Breast epithelium (tissue), 4 donors: Measurements from ENCODE around the gene HIP1. TPM values are rescaled to one million over a fixed set of nuclear protein-coding genes. Genes with fewer than 3 reads are reported as not detected.

Experiments
- DNase-seq, 2 donors: peaks; one replicate each; pipeline ENCODE4 v3.0.0-alpha.2; 2019; ENCODE audit warnings: low spot score in 2 of 2
- H3K27ac ChIP-seq, 2 donors: fragments of 200-600 bp; sonication (generic) in 1 of 2; one replicate each; pipeline ENCODE4 v1.5.1; 2016 to 2019; ENCODE audit warnings: mild to moderate bottlenecking in 1 of 2
- H3K27me3 ChIP-seq, 2 donors: fragments of 200-600 bp; sonication (generic) in 1 of 2; one replicate each; pipeline versions ENCODE4 v1.5.1 to v1.6.0; 2017 to 2019; ENCODE audit warnings: control low read depth in 1 of 2, mild to moderate bottlenecking in 1 of 2
- H3K36me3 ChIP-seq: fragments of 200-600 bp; one replicate; pipeline ENCODE4 v1.5.1; 2019
- H3K4me1 ChIP-seq, 2 donors: fragments of 200-600 bp; sonication (generic); one replicate each; pipeline ENCODE4 v1.5.1; 2016 to 2019; ENCODE audit warnings: control low read depth in 1 of 2
- H3K4me3 ChIP-seq, 3 donors: fragments of 200-600 bp; sonication (generic); 1 replicate in 2 of 3; 2 replicates in 1 of 3; pipeline ENCODE4 v1.5.1; 2016 to 2019; ENCODE audit warnings: mild to moderate bottlenecking in 3 of 3, moderate library complexity in 2 of 3
- H3K9me3 ChIP-seq, 2 donors: fragments of 200-600 bp; sonication (generic) in 1 of 2; one replicate each; pipeline ENCODE4 v1.5.1; 2016 to 2019; ENCODE audit warnings: control low read depth in 1 of 2
- POLR2A ChIP-seq: fragments of 450-650 bp; IDR thresholded peaks from one replicate; pipeline ENCODE4 v1.6.1; 2016; ENCODE audit warnings: antibody characterized with exemption, mild to moderate bottlenecking, moderate library complexity
- POLR2AphosphoS5 ChIP-seq, 3 donors: sonication (generic); formaldehyde crosslinking; IDR thresholded peaks; one replicate each; pipeline ENCODE4 v1.6.1; 2017; ENCODE audit warnings: antibody characterized with exemption in 3 of 3
- intact Hi-C: fragments of 100-400 bp; cut with DNase I; formaldehyde crosslinking; loops from one replicate; pipeline ENCODE4 v1.15.1; 2023; ENCODE audit warnings: low total_unique reads
- total RNA-seq, 3 donors: library from RNA; depleted of rRNA; stranded (reverse); fragments of >200 nt; gene quantifications; one replicate each; pipeline ENCODE4 v1.1.0, GENCODE V29; 2016
- TF ChIP-seq, protein P1 (sequence below), 3 donors: fragments of 450-650 bp; IDR thresholded peaks; one replicate each; pipeline ENCODE4 v1.5.1; 2016 to 2017; ENCODE audit warnings: antibody characterized with exemption in 3 of 3, mild to moderate bottlenecking in 3 of 3, moderate library complexity in 3 of 3

HIP1 gene
- total RNA-seq, 3 donors from 2014 or later, result 20.6 to 24.6 (median 23.8) TPM

DNA sequence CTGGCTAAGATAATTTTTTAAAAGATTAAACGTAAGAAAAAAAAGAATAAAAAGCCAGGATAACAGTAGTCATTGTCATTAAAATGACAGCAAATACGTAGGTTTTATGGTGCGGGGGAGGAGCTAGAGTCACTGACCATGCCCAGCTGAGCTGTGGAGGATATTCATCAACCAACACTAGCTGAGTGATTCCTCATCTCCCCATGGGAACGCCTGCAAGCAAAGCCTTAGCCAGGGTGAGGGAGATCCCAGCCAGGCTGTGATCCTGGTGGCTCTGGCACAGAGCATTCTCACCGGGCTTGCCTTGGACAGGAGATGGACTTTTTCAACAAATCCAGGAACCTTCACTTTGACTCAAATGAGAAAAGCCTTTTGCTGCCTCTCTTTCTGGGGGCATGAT, 94.2 kb downstream of the HIP1 start:
- Histone ChIP-seq H3K36me3 (no peaks in the 10 kb centered on the region), H3K27ac (no peak overlapping the region), H3K4me1 (peaks cover 0 to 6% of the 10 kb centered on the region in 2 donors), H3K27me3 (no peaks in the 10 kb centered on the region), H3K9me3 (peaks cover 4 to 6% of the 10 kb centered on the region in 2 donors), H3K4me3 (no peak overlapping the region)
- TF ChIP-seq POLR2AphosphoS5 (IDR thresholded peaks at IDR 0.05), result no peak
- TF ChIP-seq POLR2A, result no peak
- TF ChIP-seq, protein P1, sequence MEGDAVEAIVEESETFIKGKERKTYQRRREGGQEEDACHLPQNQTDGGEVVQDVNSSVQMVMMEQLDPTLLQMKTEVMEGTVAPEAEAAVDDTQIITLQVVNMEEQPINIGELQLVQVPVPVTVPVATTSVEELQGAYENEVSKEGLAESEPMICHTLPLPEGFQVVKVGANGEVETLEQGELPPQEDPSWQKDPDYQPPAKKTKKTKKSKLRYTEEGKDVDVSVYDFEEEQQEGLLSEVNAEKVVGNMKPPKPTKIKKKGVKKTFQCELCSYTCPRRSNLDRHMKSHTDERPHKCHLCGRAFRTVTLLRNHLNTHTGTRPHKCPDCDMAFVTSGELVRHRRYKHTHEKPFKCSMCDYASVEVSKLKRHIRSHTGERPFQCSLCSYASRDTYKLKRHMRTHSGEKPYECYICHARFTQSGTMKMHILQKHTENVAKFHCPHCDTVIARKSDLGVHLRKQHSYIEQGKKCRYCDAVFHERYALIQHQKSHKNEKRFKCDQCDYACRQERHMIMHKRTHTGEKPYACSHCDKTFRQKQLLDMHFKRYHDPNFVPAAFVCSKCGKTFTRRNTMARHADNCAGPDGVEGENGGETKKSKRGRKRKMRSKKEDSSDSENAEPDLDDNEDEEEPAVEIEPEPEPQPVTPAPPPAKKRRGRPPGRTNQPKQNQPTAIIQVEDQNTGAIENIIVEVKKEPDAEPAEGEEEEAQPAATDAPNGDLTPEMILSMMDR (IDR thresholded peaks at IDR 0.05), result no peak
- intact Hi-C loops, result no loop called here
- DNase-seq, result no peak

DNA sequence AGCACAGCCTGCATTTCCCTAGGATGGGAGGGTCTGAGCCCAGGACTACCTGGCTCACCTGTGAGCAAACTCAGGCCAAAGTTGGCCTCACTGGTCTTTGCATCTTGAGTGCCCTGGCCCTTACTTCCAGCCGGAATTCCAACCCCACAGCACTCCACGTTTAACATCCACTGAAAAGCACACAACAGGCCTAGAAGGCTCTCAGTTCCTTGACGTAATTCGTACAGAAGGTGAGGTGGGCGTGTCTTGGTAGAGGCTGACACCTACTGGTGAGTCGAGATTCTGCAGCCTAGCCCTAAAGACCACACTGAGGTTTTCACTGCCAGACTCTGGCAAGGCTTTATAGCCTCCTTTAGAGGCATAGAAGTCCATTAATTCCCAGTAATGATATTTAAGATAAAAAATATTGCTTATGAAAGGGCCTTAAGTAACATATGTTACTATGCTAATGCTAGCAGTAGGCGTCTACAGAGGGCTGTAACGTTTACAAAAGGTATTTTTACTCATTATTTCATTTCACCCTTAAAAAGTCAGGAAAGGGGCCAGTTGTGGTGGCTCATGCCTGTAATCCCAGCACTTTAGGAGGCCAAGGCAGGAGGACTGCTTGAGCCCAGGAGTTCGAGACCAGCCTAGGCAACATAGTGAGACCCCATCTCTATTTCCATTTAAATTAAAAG, 95.8 kb downstream of the HIP1 start:
- Histone ChIP-seq H3K27ac (no peak overlapping the region), H3K4me1 (peaks cover 0 to 8% of the 10 kb centered on the region in 2 donors), H3K4me3 (no peak overlapping the region), H3K27me3 (no peaks in the 10 kb centered on the region), H3K36me3 (no peaks in the 10 kb centered on the region), H3K9me3 (peaks cover 4 to 6% of the 10 kb centered on the region in 2 donors)
- intact Hi-C loops, result no loop called here
- no peak for DNase-seq
- no peak for TF ChIP-seq POLR2A
- TF ChIP-seq, protein P1 (IDR thresholded peaks at IDR 0.05), result peak; percentile 29 to 56 (median 45)

DNA sequence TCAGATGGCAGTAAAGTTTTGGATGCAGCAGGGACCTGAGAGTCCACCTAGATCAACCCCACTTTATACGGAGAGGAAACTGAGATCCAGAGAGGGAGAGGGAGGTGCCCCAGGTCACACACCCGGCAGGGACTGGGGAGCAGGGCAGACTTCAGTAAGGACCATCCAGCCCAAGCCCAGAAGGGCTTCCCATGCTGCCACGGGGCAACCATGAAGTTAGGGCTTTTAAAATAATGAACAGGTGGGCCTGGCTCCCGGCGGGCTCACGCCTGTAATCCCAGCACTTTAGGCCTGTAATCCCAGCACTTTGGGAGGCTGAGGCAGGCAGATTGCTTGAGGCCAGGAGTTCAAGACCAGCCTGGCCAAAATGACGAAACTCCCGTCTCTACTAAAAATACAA, 98.5 kb downstream of the HIP1 start:
- Histone ChIP-seq H3K4me3 (no peak overlapping the region), H3K36me3 (no peaks in the 10 kb centered on the region), H3K4me1 (peaks cover 0 to 8% of the 10 kb centered on the region in 2 donors), H3K27me3 (no peaks in the 10 kb centered on the region), H3K9me3 (peaks cover 4 to 6% of the 10 kb centered on the region in 2 donors), H3K27ac (peak overlapping the region in 1 of 2 donors; percentile 84)
- intact Hi-C loops, result no loop called here
- no peak for DNase-seq
- TF ChIP-seq POLR2A, result no peak
- TF ChIP-seq, protein P1 (IDR thresholded peaks at IDR 0.05), result no peak
- no peak for TF ChIP-seq POLR2AphosphoS5 (IDR thresholded peaks at IDR 0.05)

DNA sequence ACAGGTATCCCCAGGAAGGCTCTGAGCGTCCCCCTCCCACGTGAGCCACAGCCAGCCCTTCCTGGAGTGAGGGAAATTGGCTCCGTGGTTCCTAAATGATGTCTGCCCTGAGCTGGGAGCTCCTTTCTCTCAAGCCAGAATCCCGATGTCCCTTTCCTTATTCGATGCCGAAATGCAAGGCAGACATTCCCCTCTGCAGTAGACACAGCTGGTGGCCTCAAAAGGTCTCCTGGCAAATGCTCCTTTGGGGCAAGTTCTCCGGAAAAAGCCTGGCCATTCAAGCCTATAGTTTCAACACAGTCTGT, 98.9 kb downstream of the HIP1 start:
- intact Hi-C loops, result no loop called here
- Histone ChIP-seq H3K9me3 (peaks cover 4 to 6% of the 10 kb centered on the region in 2 donors), H3K4me1 (peaks cover 0 to 8% of the 10 kb centered on the region in 2 donors), H3K27ac (peak overlapping the region; percentile 33 to 84), H3K27me3 (no peaks in the 10 kb centered on the region), H3K36me3 (no peaks in the 10 kb centered on the region), H3K4me3 (peak overlapping the region; percentile 52 to 98 (median 68))
- TF ChIP-seq POLR2AphosphoS5 (IDR thresholded peaks at IDR 0.05), result no peak
- no peak for TF ChIP-seq POLR2A
- TF ChIP-seq, protein P1 (IDR thresholded peaks at IDR 0.05), result no peak
- DNase-seq, result no peak

DNA sequence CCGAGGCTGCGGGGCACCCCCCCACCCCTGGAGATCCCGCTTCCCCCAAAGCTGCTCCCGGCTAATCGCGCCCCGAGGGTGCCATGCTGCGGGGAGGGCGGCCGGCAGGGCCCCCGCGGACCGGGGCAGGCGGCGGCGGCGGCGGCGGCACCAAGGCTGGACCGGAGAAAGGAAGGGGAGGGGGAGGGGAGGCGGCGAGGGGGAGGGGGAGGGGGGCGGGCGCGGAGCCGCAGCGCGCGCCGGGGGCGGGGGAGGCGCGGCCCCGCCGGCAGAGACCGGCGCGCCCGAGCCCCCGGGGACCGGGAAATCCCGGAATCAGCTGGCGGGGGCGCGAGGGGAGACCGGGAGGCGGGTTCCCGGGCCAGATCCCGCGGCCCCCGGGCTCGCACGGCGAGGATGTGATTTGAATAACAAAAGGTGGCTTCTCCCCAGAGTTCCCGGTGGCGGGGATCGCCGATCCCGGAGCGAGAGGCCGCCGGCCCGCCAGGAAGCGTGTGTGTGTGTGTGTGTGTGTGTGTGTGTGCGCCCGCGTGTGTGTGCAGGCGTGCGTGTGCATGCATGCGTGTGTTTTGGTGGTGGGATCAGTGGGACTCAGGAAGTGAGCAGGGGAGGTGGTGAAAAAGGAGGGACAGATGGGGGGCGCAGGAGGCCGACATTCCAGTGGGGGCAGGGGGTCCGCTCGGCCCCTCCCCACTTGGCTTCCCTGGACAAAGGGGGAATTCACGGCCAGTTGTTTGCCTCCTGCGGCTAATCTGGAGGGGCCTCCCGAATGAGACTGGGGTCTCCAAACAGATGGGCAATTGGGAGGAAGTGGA, 99.5 kb downstream of the HIP1 start:
- Histone ChIP-seq H3K9me3 (peaks cover 4 to 6% of the 10 kb centered on the region in 2 donors), H3K27me3 (no peaks in the 10 kb centered on the region), H3K27ac (peak overlapping the region; percentile 56 to 84), H3K4me3 (peak overlapping the region; percentile 52 to 98 (median 68)), H3K4me1 (peaks cover 0 to 8% of the 10 kb centered on the region in 2 donors), H3K36me3 (no peaks in the 10 kb centered on the region)
- DNase-seq, result peak in 1 of 2 donors; percentile 20
- intact Hi-C loops, result no loop called here
- TF ChIP-seq, protein P1 (IDR thresholded peaks at IDR 0.05), result no peak
- no peak for TF ChIP-seq POLR2AphosphoS5 (IDR thresholded peaks at IDR 0.05)
- TF ChIP-seq POLR2A, result no peak
